ENCODE data around the gene ROBO1. TPM values are rescaled to one million over a fixed set of nuclear protein-coding genes. Genes with fewer than 3 reads are reported as not detected.

Gene ROBO1
- total RNA-seq, 1 donor from 2014 or later: 73.8 TPM

- Mint-ChIP-seq H3K9me3 (ENCODE audit: unreplicated experiment) (no peaks in the 10 kb centered on the region), H3K4me1 (ENCODE audit: unreplicated experiment) (no peaks in the 10 kb centered on the region), H3K4me3 (ENCODE audit: unreplicated experiment) (no peak overlapping the region), H3K27ac (ENCODE audit: unreplicated experiment) (no peak overlapping the region), H3K27me3 (ENCODE audit: unreplicated experiment) (no peaks in the 10 kb centered on the region), H3K36me3 (ENCODE audit: unreplicated experiment) (no peaks in the 10 kb centered on the region)
- no peak for TF ChIP-seq CTCF (IDR thresholded peaks at IDR 0.05)
- no peak for DNase-seq (ENCODE audit: extremely low spot score, unreplicated experiment)
Observed at GRCh38 chr3:79543218-79543982, 224.4 kb downstream of the ROBO1 start.

- Mint-ChIP-seq H3K4me1 (ENCODE audit: unreplicated experiment) (peaks cover 1% of the 10 kb centered on the region), H3K9me3 (ENCODE audit: unreplicated experiment) (no peaks in the 10 kb centered on the region), H3K36me3 (ENCODE audit: unreplicated experiment) (no peaks in the 10 kb centered on the region), H3K4me3 (ENCODE audit: unreplicated experiment) (no peak overlapping the region), H3K27me3 (ENCODE audit: unreplicated experiment) (peaks cover 3% of the 10 kb centered on the region), H3K27ac (ENCODE audit: unreplicated experiment) (no peak overlapping the region)
- no peak for DNase-seq (ENCODE audit: extremely low spot score, unreplicated experiment)
- no peak for TF ChIP-seq CTCF (IDR thresholded peaks at IDR 0.05)
Observed at GRCh38 chr3:79534727-79535126, 233.1 kb downstream of the ROBO1 start.

DNA sequence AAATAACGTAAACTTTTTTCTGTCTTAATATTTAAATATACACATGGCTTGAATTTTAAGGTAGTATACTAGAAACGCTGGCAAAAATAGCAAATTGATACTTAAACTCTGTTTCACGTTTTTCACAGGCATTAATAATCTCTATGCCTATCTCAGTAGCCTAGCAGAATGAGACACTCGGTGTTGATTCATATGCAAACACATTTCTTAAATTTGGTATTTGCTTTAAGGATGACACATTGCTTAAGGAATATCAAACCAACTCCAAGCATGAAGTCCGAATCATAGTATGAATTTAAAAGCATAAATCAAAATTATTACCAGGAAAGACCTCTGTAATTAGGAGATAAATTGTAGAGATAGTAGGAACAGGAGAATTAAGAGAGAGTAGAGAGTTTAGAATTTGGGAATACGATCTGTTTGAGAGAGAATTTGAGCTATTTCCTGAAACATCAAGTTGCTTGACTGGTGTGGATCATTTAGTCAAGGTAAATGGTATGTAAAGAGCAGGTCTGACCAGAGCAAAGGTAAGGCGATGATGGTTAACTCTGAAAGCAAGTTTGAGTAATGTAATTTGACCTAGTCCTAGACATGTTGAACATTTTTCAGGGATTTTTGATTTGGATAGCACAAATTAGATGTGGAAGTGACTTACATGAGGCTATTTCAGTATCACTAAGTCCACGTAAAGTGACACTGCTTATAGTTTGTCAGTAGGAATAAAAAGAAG is 236.1 kb downstream of the ROBO1 start:
- no peak for TF ChIP-seq CTCF (IDR thresholded peaks at IDR 0.05)
- DNase-seq (ENCODE audit: extremely low spot score, unreplicated experiment): no peak
- no peak overlapping the region for H3K27ac Mint-ChIP-seq (ENCODE audit: unreplicated experiment)
- H3K4me1 Mint-ChIP-seq (ENCODE audit: unreplicated experiment): peaks cover under 1% of the 10 kb centered on the region
- no peaks in the 10 kb centered on the region for H3K36me3 Mint-ChIP-seq (ENCODE audit: unreplicated experiment)
- no peaks in the 10 kb centered on the region for H3K9me3 Mint-ChIP-seq (ENCODE audit: unreplicated experiment)
- H3K27me3 Mint-ChIP-seq (ENCODE audit: unreplicated experiment): peaks cover 3% of the 10 kb centered on the region
- H3K4me3 Mint-ChIP-seq (ENCODE audit: unreplicated experiment): no peak overlapping the region

- no peaks in the 10 kb centered on the region for H3K36me3 Mint-ChIP-seq (ENCODE audit: unreplicated experiment)
- no peaks in the 10 kb centered on the region for H3K9me3 Mint-ChIP-seq (ENCODE audit: unreplicated experiment)
- no peak overlapping the region for H3K27ac Mint-ChIP-seq (ENCODE audit: unreplicated experiment)
- TF ChIP-seq CTCF (IDR thresholded peaks at IDR 0.05): peak; percentile 77
- H3K27me3 Mint-ChIP-seq (ENCODE audit: unreplicated experiment): peaks cover 2% of the 10 kb centered on the region
- no peak for DNase-seq (ENCODE audit: extremely low spot score, unreplicated experiment)
- H3K4me1 Mint-ChIP-seq (ENCODE audit: unreplicated experiment): peaks cover 16% of the 10 kb centered on the region
- no peak overlapping the region for H3K4me3 Mint-ChIP-seq (ENCODE audit: unreplicated experiment)
Observed at GRCh38 chr3:79521221-79521848, 246.5 kb downstream of the ROBO1 start.

Measured in osteocyte (in vitro differentiated cells).